Kidney epithelial cell (primary cell): ENCODE data around the gene RBM45. TPM values are rescaled to one million over a fixed set of nuclear protein-coding genes. Genes with fewer than 3 reads are reported as not detected.
"Not testable (repeated sequence)": the region's sequence is repeated elsewhere in the genome, so short reads cannot be mapped to it uniquely, and the experiment has no call there.

Experiments used
- DNase-seq: peaks from one replicate; pipeline ENCODE4 v3.0.0-alpha.2; 2010; ENCODE audit warnings: low read depth
- H3K27me3 ChIP-seq: 2 replicates; pipeline ENCODE4 v1.6.0; 2011; ENCODE audit warnings: low read length; ENCODE audit not compliant: control insufficient read depth, insufficient read depth
- H3K36me3 ChIP-seq: 2 replicates; pipeline ENCODE4 v1.5.1; 2011; ENCODE audit warnings: low read length; ENCODE audit not compliant: control insufficient read depth, insufficient read depth
- H3K4me3 ChIP-seq: 2 replicates; pipeline ENCODE4 v1.5.1; 2011; ENCODE audit warnings: low read depth, mild to moderate bottlenecking, control low read depth, low read length
- total RNA-seq: library from RNA; depleted of rRNA; stranded (reverse); fragments of >200 nt; gene quantifications from 2 replicates; pipeline ENCODE4 v1.2.3, GENCODE V29; 2015
- TF ChIP-seq, protein P1 (sequence below): IDR thresholded peaks from 2 replicates; pipeline ENCODE4 v1.5.1; 2011; ENCODE audit warnings: mild to moderate bottlenecking, moderate library complexity, low read length, control low read depth, inconsistent platforms; ENCODE audit not compliant: insufficient read depth, poor library complexity, severe bottlenecking

The RBM45 gene
- total RNA-seq, 1 donor from 2014 or later = 7.6 TPM

DNA sequence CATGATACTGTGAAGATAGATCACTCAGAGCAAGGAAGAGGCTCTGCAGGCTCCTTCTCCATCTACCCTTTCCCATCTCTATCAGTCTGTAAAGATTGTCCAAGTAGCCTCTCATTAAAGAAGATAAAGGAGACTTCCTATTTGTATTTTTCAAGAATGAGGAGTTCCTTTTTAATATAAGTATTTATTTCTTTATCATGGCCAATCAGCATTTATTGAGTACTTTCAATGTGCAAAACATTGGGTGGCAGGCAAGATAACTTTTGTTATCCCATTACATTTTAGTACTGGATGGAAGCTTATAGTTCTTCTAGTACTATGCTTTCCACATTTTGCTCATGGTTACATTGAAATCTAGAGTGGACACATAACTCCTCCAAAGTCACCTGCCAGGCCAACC, 36.1 kb upstream of the RBM45 start:
- TF ChIP-seq, protein P1, sequence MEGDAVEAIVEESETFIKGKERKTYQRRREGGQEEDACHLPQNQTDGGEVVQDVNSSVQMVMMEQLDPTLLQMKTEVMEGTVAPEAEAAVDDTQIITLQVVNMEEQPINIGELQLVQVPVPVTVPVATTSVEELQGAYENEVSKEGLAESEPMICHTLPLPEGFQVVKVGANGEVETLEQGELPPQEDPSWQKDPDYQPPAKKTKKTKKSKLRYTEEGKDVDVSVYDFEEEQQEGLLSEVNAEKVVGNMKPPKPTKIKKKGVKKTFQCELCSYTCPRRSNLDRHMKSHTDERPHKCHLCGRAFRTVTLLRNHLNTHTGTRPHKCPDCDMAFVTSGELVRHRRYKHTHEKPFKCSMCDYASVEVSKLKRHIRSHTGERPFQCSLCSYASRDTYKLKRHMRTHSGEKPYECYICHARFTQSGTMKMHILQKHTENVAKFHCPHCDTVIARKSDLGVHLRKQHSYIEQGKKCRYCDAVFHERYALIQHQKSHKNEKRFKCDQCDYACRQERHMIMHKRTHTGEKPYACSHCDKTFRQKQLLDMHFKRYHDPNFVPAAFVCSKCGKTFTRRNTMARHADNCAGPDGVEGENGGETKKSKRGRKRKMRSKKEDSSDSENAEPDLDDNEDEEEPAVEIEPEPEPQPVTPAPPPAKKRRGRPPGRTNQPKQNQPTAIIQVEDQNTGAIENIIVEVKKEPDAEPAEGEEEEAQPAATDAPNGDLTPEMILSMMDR = no peak
- H3K27me3 ChIP-seq = no peaks in the 10 kb centered on the region
- H3K36me3 ChIP-seq = no peaks in the 10 kb centered on the region
- no peak for DNase-seq
- no peak overlapping the region for H3K4me3 ChIP-seq

DNA sequence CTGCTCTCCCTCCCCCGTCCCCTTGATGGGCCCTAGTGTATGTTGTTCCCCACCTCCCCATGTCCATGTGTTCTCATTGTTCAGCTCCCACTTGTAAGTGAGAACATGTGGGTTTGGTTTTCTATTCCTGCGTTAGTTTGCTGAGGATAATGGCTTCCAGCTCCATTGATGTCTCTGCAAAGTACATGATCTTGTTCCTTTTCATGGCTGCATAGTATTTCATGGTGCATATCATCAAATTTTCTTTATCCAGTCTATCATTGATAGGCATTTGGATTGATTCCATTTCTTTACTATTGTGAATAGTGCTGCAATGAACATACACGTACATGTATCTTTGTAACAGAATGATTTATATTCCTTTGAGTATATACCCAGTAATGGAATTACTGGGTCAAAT, 33.0 kb upstream of the RBM45 start:
- not testable (repeated sequence) for H3K36me3 ChIP-seq, DNase-seq, H3K4me3 ChIP-seq, H3K27me3 ChIP-seq

DNA sequence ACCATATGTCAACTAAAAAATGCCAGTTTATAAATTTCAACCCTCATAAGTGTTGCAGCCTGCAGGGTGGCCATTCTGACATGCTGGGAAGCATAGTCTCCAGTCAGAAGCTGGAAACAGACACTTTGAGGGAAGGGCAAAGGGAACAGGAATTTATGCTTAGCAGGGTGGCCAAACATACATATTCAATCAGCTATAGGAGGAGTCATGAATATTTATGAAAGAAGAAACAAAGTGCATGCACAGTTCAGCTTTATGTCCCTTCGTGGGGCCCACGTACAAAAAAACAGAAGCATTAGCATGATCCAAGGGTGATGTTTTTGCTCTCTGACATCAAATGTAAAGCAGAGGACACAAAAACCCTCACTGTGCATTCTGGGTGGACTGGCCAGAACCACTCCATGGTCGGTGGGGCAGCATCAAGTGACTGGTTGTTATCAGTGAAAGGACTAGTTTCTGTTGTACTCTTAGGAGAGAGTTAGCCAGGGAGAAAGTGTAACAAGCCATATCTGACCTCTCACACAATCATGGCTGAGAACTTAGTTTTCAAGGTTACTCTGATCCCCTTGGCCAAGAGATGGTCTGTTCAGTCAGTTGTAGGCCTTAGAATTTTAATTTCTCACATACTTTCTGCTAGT, 29.7 kb upstream of the RBM45 start:
- Histone ChIP-seq H3K36me3 (no peaks in the 10 kb centered on the region), H3K4me3 (no peak overlapping the region), H3K27me3 (no peaks in the 10 kb centered on the region)
- no peak for DNase-seq
- TF ChIP-seq, protein P1 = no peak

DNA sequence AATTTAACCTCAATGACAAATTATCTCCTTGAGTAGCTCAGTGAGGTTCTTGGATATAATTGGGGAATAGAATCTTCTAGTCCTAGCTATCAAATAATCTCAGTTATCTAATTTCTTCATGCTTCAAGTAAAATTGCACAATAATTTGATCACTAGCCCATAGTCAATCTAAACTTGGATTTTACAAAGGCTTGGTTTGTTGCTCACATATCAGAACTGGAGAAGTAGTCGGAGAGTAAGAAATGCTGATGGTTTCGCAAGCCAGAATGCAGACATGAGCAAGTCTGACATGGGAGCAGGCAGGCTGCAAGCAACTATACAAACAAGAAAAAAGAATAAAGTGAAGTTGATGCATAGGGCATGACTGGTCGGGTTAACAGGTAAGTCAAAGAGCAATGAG, 28.0 kb upstream of the RBM45 start:
- no peaks in the 10 kb centered on the region for H3K27me3 ChIP-seq
- H3K4me3 ChIP-seq = no peak overlapping the region
- TF ChIP-seq, protein P1 = no peak
- H3K36me3 ChIP-seq = no peaks in the 10 kb centered on the region
- DNase-seq = no peak

DNA sequence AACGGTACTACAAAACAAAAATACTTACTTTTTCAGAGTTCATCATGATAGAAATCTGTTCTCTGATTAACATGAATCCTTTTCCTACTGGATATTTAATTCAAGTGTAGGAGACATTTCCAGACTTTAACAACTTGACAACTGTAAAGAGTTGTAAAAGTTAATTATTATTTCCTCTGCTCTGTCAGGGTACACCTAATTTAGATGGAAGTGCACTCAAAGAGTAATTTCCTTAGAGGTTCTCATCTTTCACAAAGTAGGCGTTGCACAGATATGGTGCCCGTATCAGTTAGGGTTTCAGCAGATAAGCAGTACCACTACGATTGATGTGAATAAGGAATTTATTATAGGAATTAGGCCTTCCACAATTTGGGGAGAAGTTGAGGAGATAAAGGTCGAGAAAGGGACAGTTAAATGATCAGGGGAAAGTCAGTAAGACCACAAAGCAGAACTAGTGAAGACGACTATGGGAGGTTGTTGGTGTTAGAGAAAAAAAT, 23.4 kb upstream of the RBM45 start:
- Histone ChIP-seq H3K36me3 (no peaks in the 10 kb centered on the region), H3K27me3 (no peaks in the 10 kb centered on the region), H3K4me3 (no peak overlapping the region)
- TF ChIP-seq, protein P1 = no peak
- no peak for DNase-seq

DNA sequence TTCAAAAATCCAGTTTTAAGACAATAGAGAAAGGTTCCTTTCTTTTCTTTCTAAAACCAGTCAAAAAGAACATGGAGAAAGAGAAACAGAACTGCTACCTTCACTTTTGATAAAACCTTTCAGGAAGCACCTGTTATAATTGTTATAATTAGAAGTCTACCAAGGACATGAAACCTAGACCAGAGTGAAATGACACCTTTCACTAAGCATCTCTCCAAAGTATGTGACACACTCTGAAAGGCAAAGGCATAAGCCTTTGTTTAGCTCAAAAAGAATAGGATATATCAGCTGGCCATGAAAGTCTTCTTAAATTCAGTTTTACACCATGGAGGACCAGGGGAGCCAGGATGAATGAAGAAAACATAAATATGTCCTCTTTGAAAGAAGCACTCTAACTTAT, 18.8 kb upstream of the RBM45 start:
- no peak overlapping the region for H3K4me3 ChIP-seq
- H3K27me3 ChIP-seq = no peaks in the 10 kb centered on the region
- no peak for DNase-seq
- TF ChIP-seq, protein P1 = no peak
- H3K36me3 ChIP-seq = no peaks in the 10 kb centered on the region
